Measurements from ENCODE around the gene CD93.

Gene CD93

GRCh38 chr20:23099791-23100719 is 13.9 kb upstream of the CD93 start:
- no peak for DNase-seq

GRCh38 chr20:23097636-23098580 is 11.8 kb upstream of the CD93 start:
- DNase-seq, result no peak

GRCh38 chr20:23096986-23097520 is 10.9 kb upstream of the CD93 start:
- DNase-seq, result no peak

- no peak for DNase-seq
Observed at GRCh38 chr20:23096097-23096496, 10.0 kb upstream of the CD93 start.

GRCh38 chr20:23095499-23095898 is 9.4 kb upstream of the CD93 start:
- no peak for DNase-seq

- no peak for DNase-seq
Observed at GRCh38 chr20:23094927-23095326, 8.8 kb upstream of the CD93 start.

- DNase-seq, result no peak
Observed at GRCh38 chr20:23094213-23094896, 8.2 kb upstream of the CD93 start.

- no peak for DNase-seq
Observed at GRCh38 chr20:23093613-23094012, 7.5 kb upstream of the CD93 start.

GRCh38 chr20:23092861-23093495 is 6.9 kb upstream of the CD93 start:
- DNase-seq, result no peak

- DNase-seq, result no peak
Observed at GRCh38 chr20:23092384-23092756, 6.2 kb upstream of the CD93 start.

GRCh38 chr20:23091721-23092383 is 5.7 kb upstream of the CD93 start:
- no peak for DNase-seq

GRCh38 chr20:23090878-23091277 is 4.8 kb upstream of the CD93 start:
- DNase-seq, result no peak

GRCh38 chr20:23090147-23090546 is 4.0 kb upstream of the CD93 start:
- no peak for DNase-seq

- no peak for DNase-seq
Observed at GRCh38 chr20:23088866-23089265, 2.7 kb upstream of the CD93 start.

- DNase-seq, result no peak
Observed at GRCh38 chr20:23087587-23088251, 1.6 kb upstream of the CD93 start.

GRCh38 chr20:23086931-23087411 is 847 bp upstream of the CD93 start:
- no peak for DNase-seq

- no peak for DNase-seq
Observed at GRCh38 chr20:23085436-23086055, 578 bp downstream of the CD93 start.

GRCh38 chr20:23084845-23085365 is 1.2 kb downstream of the CD93 start:
- no peak for DNase-seq

GRCh38 chr20:23084282-23084844 is 1.8 kb downstream of the CD93 start:
- DNase-seq, result no peak

Measured in GOT3 (cell line).